H1 (cell line): ENCODE results near the gene VSTM4. TPM values are rescaled to one million over a fixed set of nuclear protein-coding genes. Genes with fewer than 3 reads are reported as not detected.

Source experiments
- CTCF ChIA-PET: fragments of 300-600 bp; sonication (Branson Sonifier 250); formaldehyde crosslinking; loops from one replicate; lab custom pipeline; 2021; ENCODE audit not compliant: partially characterized antibody; lab: Charles Lee
- POLR2A ChIA-PET: fragments of 300-600 bp; sonication (Branson Sonifier 250); formaldehyde crosslinking; loops from one replicate; lab custom pipeline; 2021; ENCODE audit warnings: inconsistent platforms; ENCODE audit not compliant: partially characterized antibody; lab: Charles Lee
- DNase-seq, 2 experiments: peaks; one replicate each; pipeline versions ENCODE4 v3.0.0 to v3.0.0-alpha.2; 2010 to 2022; ENCODE audit warnings: low spot score in 2 of 2, low read depth in 1 of 2, mixed read lengths in 1 of 2
- FAIRE-seq: peaks from 2 replicates; lab custom pipeline; 2011; peaks lifted over from hg19 to GRCh38; lab: Jason Lieb, UNC
- H2AFZ ChIP-seq: 2 replicates; pipeline ENCODE4 v1.8.1; 2012; ENCODE audit warnings: low read length, inconsistent platforms
- H2AK5ac ChIP-seq: 2 replicates; pipeline ENCODE4 v1.6.1; 2013; ENCODE audit warnings: low read depth, low read length
- H2BK120ac ChIP-seq: replicated peaks from 2 replicates; pipeline ENCODE3; 2013; ENCODE audit warnings: low read depth, low read length, inconsistent platforms
- H2BK12ac ChIP-seq: 2 replicates; pipeline ENCODE4 v1.6.1; 2013; ENCODE audit warnings: low read depth, low read length
- H2BK15ac ChIP-seq: 2 replicates; pipeline ENCODE4 v1.6.1; 2013; ENCODE audit warnings: low read length
- H2BK20ac ChIP-seq: 2 replicates; pipeline ENCODE4 v1.6.1; 2013; ENCODE audit warnings: low read length
- H2BK5ac ChIP-seq: 2 replicates; pipeline ENCODE4 v1.6.1; 2013; ENCODE audit warnings: low read depth, low read length
- H3K14ac ChIP-seq: 2 replicates; pipeline ENCODE4 v1.6.1; 2013; ENCODE audit warnings: inconsistent platforms; ENCODE audit not compliant: insufficient read length
- H3K18ac ChIP-seq: 2 replicates; pipeline ENCODE4 v1.6.1; 2013; ENCODE audit warnings: low read length; ENCODE audit errors: extremely low read depth
- H3K23ac ChIP-seq: 2 replicates; pipeline ENCODE4 v1.6.1; 2013; ENCODE audit warnings: inconsistent platforms; ENCODE audit not compliant: insufficient read length
- H3K23me2 ChIP-seq: 2 replicates; pipeline ENCODE4 v1.6.1; 2013; ENCODE audit warnings: low read depth, low read length
- H3K27ac ChIP-seq: 2 replicates; pipeline ENCODE4 v1.6.1; 2011; ENCODE audit warnings: low read depth, low read length, inconsistent platforms
- H3K27me3 ChIP-seq, 4 experiments: replicated peaks in 1 of 4; 1 replicate in 1 of 4; 2 replicates in 3 of 4; pipeline versions ENCODE4 v1.6.1 to v1.8.1; 2011 to 2013; ENCODE audit warnings: low read length in 3 of 4, mild to moderate bottlenecking in 3 of 4, inconsistent platforms in 2 of 4, mixed read lengths in 2 of 4, moderate library complexity in 1 of 4; ENCODE audit not compliant: control insufficient read depth in 3 of 4, insufficient read depth in 3 of 4; ENCODE audit errors: extremely low read depth in 1 of 4
- H3K36me3 ChIP-seq, 4 experiments: 2 replicates each; pipeline versions ENCODE4 v1.6.1 to v1.8.1; 2011 to 2013; ENCODE audit warnings: mild to moderate bottlenecking in 4 of 4, low read length in 3 of 4, moderate library complexity in 2 of 4, control low read depth in 1 of 4, inconsistent platforms in 1 of 4; ENCODE audit not compliant: insufficient read depth in 4 of 4, control insufficient read depth in 2 of 4
- H3K4ac ChIP-seq: replicated peaks from 2 replicates; pipeline ENCODE3; 2013; ENCODE audit warnings: low read length, low read depth, mixed read lengths, inconsistent platforms; ENCODE audit not compliant: insufficient read length
- H3K4me1 ChIP-seq, 4 experiments: replicated peaks in 1 of 4; 1 replicate in 1 of 4; 2 replicates in 3 of 4; pipeline versions ENCODE4 v1.6.1 to v1.8.1; 2011 to 2013; ENCODE audit warnings: low read length in 3 of 4, inconsistent platforms in 2 of 4, mixed read lengths in 1 of 4; ENCODE audit not compliant: insufficient read depth in 4 of 4, control insufficient read depth in 3 of 4
- H3K4me2 ChIP-seq, 2 experiments: 2 replicates each; pipeline versions ENCODE4 v1.6.1 to v1.8.1; 2011 to 2013; ENCODE audit warnings: low read depth in 2 of 2, low read length in 2 of 2, control low read depth in 1 of 2, inconsistent platforms in 1 of 2, mild to moderate bottlenecking in 1 of 2; ENCODE audit not compliant: insufficient read depth in 1 of 2
- H3K4me3 ChIP-seq, 4 experiments: fragments of 200-600, 300-600 bp in 1 of 4; sonication (generic), shearing (Covaris generic), sonication (Bioruptor Twin) in 1 of 4; 2 replicates each; pipeline versions ENCODE4 v1.5.1 to v1.8.1; 2011 to 2016; ENCODE audit warnings: low read length in 4 of 4, low read depth in 3 of 4, control low read depth in 2 of 4, inconsistent platforms in 2 of 4, mild to moderate bottlenecking in 2 of 4, mixed read lengths in 1 of 4, moderate library complexity in 1 of 4; ENCODE audit not compliant: insufficient read depth in 2 of 4; ENCODE audit errors: extremely low read depth in 1 of 4
- H3K56ac ChIP-seq: replicated peaks from 2 replicates; pipeline ENCODE3; 2013; ENCODE audit warnings: low read depth, mild to moderate bottlenecking, mixed read lengths, low read length, inconsistent platforms; ENCODE audit not compliant: insufficient read length
- H3K79me1 ChIP-seq: 2 replicates; pipeline ENCODE4 v1.6.1; 2013; ENCODE audit warnings: low read depth, low read length, control low read depth
- H3K79me2 ChIP-seq, 2 experiments: 2 replicates each; pipeline versions ENCODE4 v1.6.1 to v1.8.1; 2012 to 2013; ENCODE audit warnings: low read length in 2 of 2, mild to moderate bottlenecking in 2 of 2, inconsistent platforms in 1 of 2; ENCODE audit not compliant: insufficient read depth in 2 of 2, control insufficient read depth in 1 of 2
- H3K9ac ChIP-seq, 4 experiments: replicated peaks in 1 of 4; 1 replicate in 1 of 4; 2 replicates in 3 of 4; pipeline versions ENCODE4 v1.6.1 to v1.8.1; 2011 to 2013; ENCODE audit warnings: low read depth in 3 of 4, low read length in 3 of 4, control low read depth in 2 of 4, mild to moderate bottlenecking in 2 of 4, moderate library complexity in 2 of 4, inconsistent platforms in 1 of 4; ENCODE audit errors: extremely low read depth in 1 of 4
- H3K9me3 ChIP-seq, 2 experiments: 2 replicates each; pipeline versions ENCODE4 v1.6.1 to v1.8.1; 2012 to 2013; ENCODE audit warnings: mild to moderate bottlenecking in 2 of 2, moderate library complexity in 2 of 2, control low read depth in 1 of 2, inconsistent platforms in 1 of 2, low read depth in 1 of 2, low read length in 1 of 2, mixed read lengths in 1 of 2; ENCODE audit not compliant: insufficient read depth in 2 of 2
- H4K20me1 ChIP-seq, 2 experiments: replicated peaks in 1 of 2; 2 replicates each; pipeline versions ENCODE3 to v1.8.1; 2011 to 2013; ENCODE audit warnings: inconsistent platforms in 2 of 2, low read length in 2 of 2, mild to moderate bottlenecking in 1 of 2; ENCODE audit not compliant: insufficient read depth in 2 of 2, control insufficient read depth in 1 of 2
- H4K5ac ChIP-seq: 2 replicates; pipeline ENCODE4 v1.6.1; 2013; ENCODE audit warnings: low read length, low read depth, mixed read lengths, inconsistent platforms; ENCODE audit not compliant: insufficient read length
- H4K8ac ChIP-seq: 2 replicates; pipeline ENCODE4 v1.8.0; 2013; ENCODE audit warnings: mild to moderate bottlenecking, moderate library complexity, low read length, inconsistent platforms; ENCODE audit not compliant: insufficient read depth; ENCODE audit errors: extremely low read depth
- H4K91ac ChIP-seq: replicated peaks from 2 replicates; pipeline ENCODE3; 2013; ENCODE audit warnings: low read length, mixed read lengths, inconsistent platforms; ENCODE audit not compliant: insufficient read length
- CHD1 ChIP-seq: IDR thresholded peaks from 2 replicates; pipeline ENCODE4 v1.6.1; 2012; ENCODE audit warnings: low read depth, low read length, improper control_type of control experiment
- EGR1 ChIP-seq: IDR thresholded peaks from 2 replicates; pipeline ENCODE4 v1.6.1; 2011; ENCODE audit warnings: low read depth, low read length, borderline replicate concordance
- HDAC6 ChIP-seq: IDR thresholded peaks from one replicate; pipeline ENCODE4 v1.7.1; 2012; ENCODE audit warnings: low read depth, mild to moderate bottlenecking, inconsistent platforms, low read length, moderate library complexity
- JUND ChIP-seq: IDR thresholded peaks from 2 replicates; pipeline ENCODE4 v1.6.1; 2011; ENCODE audit warnings: mild to moderate bottlenecking, improper control_type of control experiment, low read length
- KDM1A ChIP-seq: fragments of 200-600, 300-600 bp; sonication (generic); IDR thresholded peaks from 2 replicates; pipeline ENCODE4 v1.7.1; 2016; ENCODE audit warnings: mild to moderate bottlenecking, low read length, borderline replicate concordance
- RXRA ChIP-seq: IDR thresholded peaks from 2 replicates; pipeline ENCODE4 v1.6.1; 2011; ENCODE audit warnings: low read depth, mild to moderate bottlenecking, low read length, moderate library complexity; ENCODE audit not compliant: insufficient read depth
- SAP30 ChIP-seq: fragments of 300-600 bp; sonication (generic); IDR thresholded peaks from 2 replicates; pipeline ENCODE4 v1.7.1; 2012; ENCODE audit warnings: low read length, moderate library complexity, mild to moderate bottlenecking, inconsistent platforms; ENCODE audit not compliant: insufficient read depth, insufficient replicate concordance
- SIN3A ChIP-seq, 2 experiments: IDR thresholded peaks in 1 of 2; conservative IDR thresholded peaks in 1 of 2; 2 replicates each; pipeline ENCODE4 v1.6.1; 2011 to 2012; ENCODE audit warnings: low read length in 2 of 2, improper control_type of control experiment in 1 of 2, low read depth in 1 of 2, mild to moderate bottlenecking in 1 of 2
- SRF ChIP-seq: IDR thresholded peaks from 2 replicates; pipeline ENCODE4 v1.6.1; 2011; ENCODE audit warnings: mild to moderate bottlenecking, low read depth, low read length, moderate library complexity
- SUZ12 ChIP-seq: fragments of 200-600 bp; sonication (generic); IDR thresholded peaks from 2 replicates; pipeline ENCODE4 v1.6.1; 2012; ENCODE audit warnings: mild to moderate bottlenecking, inconsistent platforms, low read length, moderate library complexity, mixed read lengths
- TBP ChIP-seq: IDR thresholded peaks from 2 replicates; pipeline ENCODE4 v1.6.1; 2011; ENCODE audit warnings: low read depth, low read length, improper control_type of control experiment
- YY1 ChIP-seq: IDR thresholded peaks from 2 replicates; pipeline ENCODE4 v1.6.1; 2011; ENCODE audit warnings: low read depth, mild to moderate bottlenecking, low read length
- ZNF274 ChIP-seq: IDR thresholded peaks from 2 replicates; pipeline ENCODE4 v1.7.0; 2012; ENCODE audit warnings: low read length, borderline replicate concordance; ENCODE audit errors: extremely low read depth
- WGBS, 2 experiments: shearing (Covaris generic) in 1 of 2; methylation state at CpG; one replicate each; pipeline versions ENCODE4 v1.1.6 to v1.1.7; 2013 to 2015; ENCODE audit warnings: low lambda C conversion rate in 2 of 2, mixed read lengths in 2 of 2, inconsistent platforms in 1 of 2, low coverage in 1 of 2, missing lambda C conversion rate in 1 of 2; ENCODE audit not compliant: insufficient replicate concordance in 2 of 2, insufficient coverage in 1 of 2, insufficient read length in 1 of 2; ENCODE audit errors: extremely low coverage in 1 of 2, missing lambda C conversion rate in 1 of 2; 5-methylcytosine and 5-hydroxymethylcytosine counted together
- polyA plus RNA-seq, 7 experiments: library from polyadenylated mRNA; depleted of rRNA in 3 of 7; stranded (reverse) in 5 of 7; unstranded in 2 of 7; fragments of >200 nt in 5 of 7; fragments of 200-250 nt in 2 of 7; gene quantifications; 1 replicate in 5 of 7; 2 replicates in 1 of 7; 4 replicates in 1 of 7; pipeline versions ENCODE4 v1.2.1 to v1.2.3, GENCODE V29; 2011 to 2013; ENCODE audit warnings: missing spikeins in 2 of 7, mixed read lengths in 2 of 7
- total RNA-seq: library from RNA; stranded (reverse); fragmentation: NEBNext Ultra II Directional; extraction: Animal tissue kit (Norgen Biotek cat#: 25700); gene quantifications from 2 replicates; pipeline ENCODE4 v1.2.1, GENCODE V29; 2021

Gene VSTM4
- total and polyA plus RNA-seq, 2 of the 8 experiments (the other 6 are each of a cell fraction or from before 2014, with no cell fraction given), result 0.48 to 0.73 TPM

DNA sequence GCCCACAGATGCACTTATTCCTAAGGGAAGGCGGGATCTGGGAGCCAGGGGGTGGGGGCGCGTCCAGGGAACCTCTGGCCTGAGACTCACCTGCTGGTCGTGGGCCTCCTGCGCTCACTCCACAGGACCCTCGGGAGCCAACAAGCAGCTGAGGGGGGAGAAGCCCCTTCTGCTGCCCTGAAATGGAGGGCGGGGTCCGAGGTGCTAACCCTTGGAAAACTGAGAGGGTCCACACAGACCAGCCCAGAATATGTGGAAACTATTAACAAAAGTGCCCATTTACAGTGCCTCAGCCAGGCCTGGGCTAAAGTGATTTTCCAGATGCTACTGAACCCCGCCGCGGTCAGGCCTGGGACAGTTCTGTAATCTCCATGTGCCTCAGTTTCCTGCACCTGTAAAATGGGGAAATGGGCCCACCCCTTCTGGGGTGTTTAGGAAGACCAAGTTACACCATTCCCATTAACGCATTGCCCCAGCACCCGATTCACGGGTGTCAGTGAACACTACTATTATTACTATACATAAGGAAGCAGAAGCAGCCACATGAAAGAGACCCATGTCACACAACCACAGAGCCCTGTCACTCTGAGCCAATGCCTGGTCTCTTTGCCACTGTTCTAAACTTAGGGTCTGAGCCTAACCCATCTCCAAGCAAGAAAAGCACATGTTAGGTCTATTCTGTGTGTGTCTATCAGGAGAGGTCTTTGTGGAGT is 630 bp upstream of the VSTM4 start:
- no peak overlapping the region for H2BK120ac ChIP-seq
- H2BK20ac ChIP-seq, result no peak overlapping the region
- no peak overlapping the region for H4K91ac ChIP-seq
- H2AFZ ChIP-seq, result no peak overlapping the region; the same call in 1 of the 2 replicates
- H2AK5ac ChIP-seq, result no peak overlapping the region
- no peak overlapping the region for H3K23ac ChIP-seq
- ChIA-PET POLR2A (no interaction called here), CTCF (no interaction called here)
- DNase-seq (no peak), FAIRE-seq (no peak)
- WGBS, 2 experiments, result 90% methylated on average over 9 of the region's 14 CpGs; no CpG with 5 or more reads in 1 of the 2 experiments
- no peak overlapping the region for H3K9ac ChIP-seq
- no peak overlapping the region for H3K4ac ChIP-seq
- H3K9me3 ChIP-seq, result no peaks in the 10 kb centered on the region
- peak overlapping the region; percentile 67 to 68 for H3K4me2 ChIP-seq
- no peak overlapping the region for H3K56ac ChIP-seq
- H3K18ac ChIP-seq, result no peak overlapping the region
- H3K79me2 ChIP-seq, result no peaks in the 10 kb centered on the region
- no peak overlapping the region for H3K27ac ChIP-seq
- H3K4me1 ChIP-seq, result no peaks in the 10 kb centered on the region
- no peaks in the 10 kb centered on the region for H3K79me1 ChIP-seq
- no peak overlapping the region for H2BK12ac ChIP-seq
- no peak overlapping the region for H4K5ac ChIP-seq
- H3K36me3 ChIP-seq, result no peaks in the 10 kb centered on the region
- H4K20me1 ChIP-seq, result no peaks in the 10 kb centered on the region
- H3K23me2 ChIP-seq, result peaks cover 3% of the 10 kb centered on the region; the same call in 1 of the 2 replicates
- peaks cover 0 to 12% (median 6%) of the 10 kb centered on the region in 4 experiments; a peak in 5 of 7 replicates for H3K27me3 ChIP-seq
- no peak overlapping the region for H2BK15ac ChIP-seq
- peak overlapping the region; percentile 15 to 54 (median 37); a peak in 6 of 8 replicates for H3K4me3 ChIP-seq
- no peak overlapping the region for H3K14ac ChIP-seq
- H2BK5ac ChIP-seq, result no peak overlapping the region
- peak overlapping the region; percentile 68 for H4K8ac ChIP-seq
- no peak for TF ChIP-seq RXRA
- TF ChIP-seq SAP30, result no peak
- no peak for TF ChIP-seq HDAC6
- no peak; the same call in 1 of the 2 replicates for TF ChIP-seq KDM1A
- TF ChIP-seq ZNF274, result no peak
- TF ChIP-seq YY1, result no peak
- TF ChIP-seq TBP, result no peak
- no peak for TF ChIP-seq SIN3A (conservative IDR thresholded peaks at IDR 0.05 in 1 of 2, IDR thresholded peaks at IDR 0.05 in 1 of 2; ENCODE audit: low read depth in 1 of 2, low read length in 2 of 2)
- TF ChIP-seq EGR1, result no peak
- TF ChIP-seq SRF, result no peak
- TF ChIP-seq JUND, result no peak
- TF ChIP-seq SUZ12, result no peak
- no peak for TF ChIP-seq CHD1
